HG03571 (cell line): ENCODE data around the gene SF3B5.
A peak's percentile ranks its signal among the peaks of the same experiment; 100 is the strongest.
"Not testable (repeated sequence)": the region's sequence is repeated elsewhere in the genome, so short reads cannot be mapped to it uniquely, and the experiment has no call there.

Source experiments
- ATAC-seq: cut with Tn5 transposase; IDR thresholded peaks from one replicate; pipeline ENCODE4 v1.9.1; 2021; ENCODE audit not compliant: unreplicated experiment

The SF3B5 gene

GRCh38 chr6:144064402-144065212 lies 30.8 kb downstream of the SF3B5 start:
- peak; percentile 7 for ATAC-seq

- peak; percentile 87 for ATAC-seq
Measured at GRCh38 chr6:144063744-144064401, 31.5 kb downstream of the SF3B5 start.

GRCh38 chr6:144063246-144063743 lies 32.1 kb downstream of the SF3B5 start:
- no peak for ATAC-seq

GRCh38 chr6:144062786-144063185 lies 32.6 kb downstream of the SF3B5 start:
- ATAC-seq = no peak

GRCh38 chr6:144059139-144059538 lies 36.2 kb downstream of the SF3B5 start:
- no peak for ATAC-seq

GRCh38 chr6:144055121-144055931 lies 40.0 kb downstream of the SF3B5 start:
- peak; percentile 85 for ATAC-seq

GRCh38 chr6:144053601-144054000 lies 41.8 kb downstream of the SF3B5 start:
- no peak for ATAC-seq

- no peak for ATAC-seq
Measured at GRCh38 chr6:144052488-144052887, 42.9 kb downstream of the SF3B5 start.

- ATAC-seq = no peak
Measured at GRCh38 chr6:144049386-144049785, 46.0 kb downstream of the SF3B5 start.

- ATAC-seq = no peak
Measured at GRCh38 chr6:144047688-144048087, 47.7 kb downstream of the SF3B5 start.

- not testable (repeated sequence) for ATAC-seq
Measured at GRCh38 chr6:144046672-144047071, 48.7 kb downstream of the SF3B5 start.

- ATAC-seq = not testable (repeated sequence)
Measured at GRCh38 chr6:144044989-144045388, 50.4 kb downstream of the SF3B5 start.
